ENCODE data around the gene SYNC.
"Not testable (repeated sequence)": the region's sequence is repeated elsewhere in the genome, so short reads cannot be mapped to it uniquely, and the experiment has no call there.

DNA sequence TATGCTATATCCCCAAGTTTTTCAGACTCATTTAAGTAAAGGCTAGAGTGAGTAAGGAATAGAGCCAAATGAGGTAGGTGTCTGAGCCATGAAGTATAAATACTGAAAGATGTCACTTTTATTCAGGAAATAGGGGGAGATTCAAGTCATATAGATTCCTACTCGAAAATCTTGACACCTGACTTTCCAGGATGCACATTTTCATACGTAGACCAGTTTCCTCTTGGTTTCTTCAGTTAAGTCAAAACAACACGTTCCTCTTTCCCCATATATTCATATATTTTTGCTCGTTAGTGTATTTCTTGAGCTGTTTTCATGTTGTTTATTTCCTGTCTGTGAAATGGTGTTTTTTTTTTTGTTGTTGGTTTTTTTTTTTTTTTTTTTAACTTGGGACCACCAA, 22.6 kb downstream of the SYNC start:
- not testable (repeated sequence) for TF ChIP-seq BHLHE40 (IDR thresholded peaks at IDR 0.05; ENCODE audit: borderline replicate concordance); FOXM1 (IDR thresholded peaks at IDR 0.05; ENCODE audit: borderline replicate concordance); SUZ12 (IDR thresholded peaks at IDR 0.05); NFRKB (IDR thresholded peaks at IDR 0.05); SP1 (IDR thresholded peaks at IDR 0.05); ELF4 (IDR thresholded peaks at IDR 0.05)
- TF ChIP-seq, protein P1, sequence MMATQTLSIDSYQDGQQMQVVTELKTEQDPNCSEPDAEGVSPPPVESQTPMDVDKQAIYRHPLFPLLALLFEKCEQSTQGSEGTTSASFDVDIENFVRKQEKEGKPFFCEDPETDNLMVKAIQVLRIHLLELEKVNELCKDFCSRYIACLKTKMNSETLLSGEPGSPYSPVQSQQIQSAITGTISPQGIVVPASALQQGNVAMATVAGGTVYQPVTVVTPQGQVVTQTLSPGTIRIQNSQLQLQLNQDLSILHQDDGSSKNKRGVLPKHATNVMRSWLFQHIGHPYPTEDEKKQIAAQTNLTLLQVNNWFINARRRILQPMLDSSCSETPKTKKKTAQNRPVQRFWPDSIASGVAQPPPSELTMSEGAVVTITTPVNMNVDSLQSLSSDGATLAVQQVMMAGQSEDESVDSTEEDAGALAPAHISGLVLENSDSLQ (IDR thresholded peaks at IDR 0.05) = not testable (repeated sequence)

Measured in HEK293T (cell line).